ENCODE data around the gene FBXO8. TPM values are rescaled to one million over a fixed set of nuclear protein-coding genes. Genes with fewer than 3 reads are reported as not detected.
A peak's percentile ranks its signal among the peaks of the same experiment; 100 is the strongest.

FBXO8 gene, protein sequence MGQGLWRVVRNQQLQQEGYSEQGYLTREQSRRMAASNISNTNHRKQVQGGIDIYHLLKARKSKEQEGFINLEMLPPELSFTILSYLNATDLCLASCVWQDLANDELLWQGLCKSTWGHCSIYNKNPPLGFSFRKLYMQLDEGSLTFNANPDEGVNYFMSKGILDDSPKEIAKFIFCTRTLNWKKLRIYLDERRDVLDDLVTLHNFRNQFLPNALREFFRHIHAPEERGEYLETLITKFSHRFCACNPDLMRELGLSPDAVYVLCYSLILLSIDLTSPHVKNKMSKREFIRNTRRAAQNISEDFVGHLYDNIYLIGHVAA
- total RNA-seq (10 to 100 TPM; 30.9 to 32.2 TPM), polyA plus RNA-seq (10 to 100 TPM; 10.8 to 22.3 TPM)

DNA sequence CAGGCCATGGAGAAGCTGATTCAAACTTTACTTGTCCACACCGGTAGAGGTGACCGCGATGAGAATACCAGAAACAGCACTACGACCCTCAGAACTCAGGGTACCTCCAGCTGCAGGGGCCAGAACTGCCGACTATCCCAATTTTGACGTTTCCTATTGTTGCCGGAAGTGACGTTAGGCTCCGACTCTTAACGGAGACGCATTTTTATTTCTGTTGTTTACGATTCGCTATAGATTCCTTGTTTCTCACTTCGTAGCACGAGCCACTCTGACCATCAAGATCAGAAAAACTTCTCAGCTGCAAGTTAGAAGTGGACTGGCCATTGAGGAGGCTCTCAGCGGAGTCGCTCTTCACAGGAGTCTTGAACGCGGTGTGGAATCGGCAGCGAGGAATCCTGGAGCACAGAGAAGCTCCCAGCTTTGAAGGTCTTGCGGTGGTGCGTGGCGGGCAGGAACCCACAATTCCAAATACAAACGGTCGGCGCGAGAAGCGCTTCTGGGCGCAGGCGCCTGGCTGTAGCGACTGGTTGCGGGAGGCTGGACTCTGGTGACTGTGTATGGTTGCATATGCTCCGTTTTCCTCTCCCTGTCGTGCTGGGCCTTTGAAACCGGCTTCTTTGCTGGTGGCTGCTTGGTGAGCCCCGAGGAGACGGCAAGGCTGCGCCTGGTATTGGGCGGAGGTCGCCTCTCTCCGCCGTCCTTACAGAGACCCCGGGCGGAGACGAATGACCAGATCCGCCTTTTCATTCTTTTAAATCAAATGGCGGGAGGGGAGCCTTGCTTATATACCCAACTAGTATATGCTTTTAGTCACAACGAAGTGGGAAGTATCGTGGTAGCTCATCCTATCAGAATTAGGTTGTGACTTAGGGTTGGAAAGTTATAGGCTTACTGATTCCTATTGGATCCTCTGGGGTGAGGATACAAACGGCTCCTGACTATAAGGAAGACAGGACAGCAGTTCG is at the start of gene FBXO8, which contains the start of gene CEP44:
TSS of gene FBXO8 (minus strand) at position 161 of the 965 bp plus-strand sequence. CDS start 20,575 bp downstream, outside the sequence.
TSS of gene CEP44 (plus strand) at position 405 of the 965 bp plus-strand sequence. CDS start 15,211 bp downstream, outside the sequence.
- Histone ChIP-seq H3K4me1 (ENCODE audit: insufficient read depth, low read length) (peaks cover 51% of the 10 kb centered on the region), H3K4me3 (ENCODE audit: low read length in 2 of 2) (peak within 1 kb of the TSS; percentile 71 to 92), H3K36me3 (ENCODE audit: insufficient read depth, low read length) (no peaks in the 10 kb centered on the region), H3K27ac (ENCODE audit: low read depth, low read length) (peak within 1 kb of the TSS; percentile 97), H3K27me3 (ENCODE audit: insufficient read depth, low read length) (no peaks in the 10 kb centered on the region), H3K9me3 (ENCODE audit: control insufficient read depth in 1 of 2, low read length in 2 of 2) (no peaks in the 10 kb centered on the region)
- CTCF ChIA-PET (ENCODE audit: partially characterized antibody): no interaction called here
- Mint-ChIP-seq H3K9me3 (peaks cover 0 to 1% (median 0%) of the 10 kb centered on the region in 8 donors), H3K4me3 (peak within 1 kb of the TSS; percentile 96 to 100 (median 99)), H3K27me3 (no peaks in the 10 kb centered on the region), H3K27ac (peak within 1 kb of the TSS; percentile 98 to 100 (median 100)), H3K36me3 (peaks cover 25 to 35% of the 10 kb centered on the region in 2 donors), H3K4me1 (peaks cover 47 to 75% (median 60%) of the 10 kb centered on the region in 4 donors)
- peak; percentile 79 to 83 (median 82) for DNase-seq
- POLR2A ChIA-PET (ENCODE audit: partially characterized antibody): interaction anchor here (0.6 to 2.3 kb wide), 9 partner anchors 9 to 953 kb away, joined by 3 to 10 read pairs (median 3); partner anchors contain the start of genes HMGB2 and SAP30
- intact Hi-C loops (cut with micrococcal nuclease): loop anchor here (1.0 to 5.0 kb wide), 5 partner anchors 9 to 1912 kb away; partner anchors contain the start of genes HMGB2, SAP30 and SPATA4

- no peaks in the 10 kb centered on the region for H3K27me3 ChIP-seq (ENCODE audit: insufficient read depth, low read length)
- ChIA-PET POLR2A (ENCODE audit: partially characterized antibody) (no interaction called here), CTCF (ENCODE audit: partially characterized antibody) (no interaction called here)
- no peaks in the 10 kb centered on the region for H3K36me3 ChIP-seq (ENCODE audit: insufficient read depth, low read length)
- no peak overlapping the region for H3K4me3 Mint-ChIP-seq
- H3K9me3 Mint-ChIP-seq: no peaks in the 10 kb centered on the region
- H3K27ac Mint-ChIP-seq: no peak overlapping the region
- no peaks in the 10 kb centered on the region for H3K27me3 Mint-ChIP-seq
- no peaks in the 10 kb centered on the region for H3K4me1 Mint-ChIP-seq
- H3K9me3 ChIP-seq (ENCODE audit: control insufficient read depth in 1 of 2, low read length in 2 of 2): no peaks in the 10 kb centered on the region
- peaks cover 0 to 7% of the 10 kb centered on the region in 2 donors for H3K36me3 Mint-ChIP-seq
- intact Hi-C loops (cut with micrococcal nuclease): no loop called here
- no peak overlapping the region for H3K27ac ChIP-seq (ENCODE audit: low read depth, low read length)
- no peak for DNase-seq
- H3K4me3 ChIP-seq (ENCODE audit: low read length in 2 of 2): no peak overlapping the region
- H3K4me1 ChIP-seq (ENCODE audit: insufficient read depth, low read length): no peaks in the 10 kb centered on the region
Measured at GRCh38 chr4:174332741-174333493, 49.5 kb upstream of the FBXO8 start.

- H3K27ac Mint-ChIP-seq: no peak overlapping the region
- CTCF ChIA-PET (ENCODE audit: partially characterized antibody): no interaction called here
- H3K9me3 ChIP-seq (ENCODE audit: control insufficient read depth in 1 of 2, low read length in 2 of 2): no peaks in the 10 kb centered on the region
- no peak for DNase-seq
- H3K4me1 ChIP-seq (ENCODE audit: insufficient read depth, low read length): no peaks in the 10 kb centered on the region
- H3K36me3 ChIP-seq (ENCODE audit: insufficient read depth, low read length): no peaks in the 10 kb centered on the region
- no peak overlapping the region for H3K4me3 ChIP-seq (ENCODE audit: low read length in 2 of 2)
- intact Hi-C loops (cut with micrococcal nuclease): no loop called here
- H3K36me3 Mint-ChIP-seq: no peaks in the 10 kb centered on the region
- H3K27ac ChIP-seq (ENCODE audit: low read depth, low read length): no peak overlapping the region
- no peaks in the 10 kb centered on the region for H3K27me3 ChIP-seq (ENCODE audit: insufficient read depth, low read length)
- no peaks in the 10 kb centered on the region for H3K27me3 Mint-ChIP-seq
- no peaks in the 10 kb centered on the region for H3K4me1 Mint-ChIP-seq
- no peaks in the 10 kb centered on the region for H3K9me3 Mint-ChIP-seq
- H3K4me3 Mint-ChIP-seq: no peak overlapping the region
- POLR2A ChIA-PET (ENCODE audit: partially characterized antibody): no interaction called here
Measured at GRCh38 chr4:174324725-174325124, 41.3 kb upstream of the FBXO8 start.

- no peak for DNase-seq
- POLR2A ChIA-PET (ENCODE audit: partially characterized antibody): no interaction called here
- H3K36me3 Mint-ChIP-seq: no peaks in the 10 kb centered on the region
- Histone ChIP-seq H3K4me3 (ENCODE audit: low read length in 2 of 2) (no peak overlapping the region), H3K9me3 (ENCODE audit: control insufficient read depth in 1 of 2, low read length in 2 of 2) (no peaks in the 10 kb centered on the region), H3K4me1 (ENCODE audit: insufficient read depth, low read length) (no peaks in the 10 kb centered on the region), H3K27me3 (ENCODE audit: insufficient read depth, low read length) (no peaks in the 10 kb centered on the region), H3K36me3 (ENCODE audit: insufficient read depth, low read length) (no peaks in the 10 kb centered on the region), H3K27ac (ENCODE audit: low read depth, low read length) (no peak overlapping the region)
- no peaks in the 10 kb centered on the region for H3K27me3 Mint-ChIP-seq
- H3K27ac Mint-ChIP-seq: no peak overlapping the region
- no peaks in the 10 kb centered on the region for H3K4me1 Mint-ChIP-seq
- no peaks in the 10 kb centered on the region for H3K9me3 Mint-ChIP-seq
- intact Hi-C loops (cut with micrococcal nuclease): no loop called here
- H3K4me3 Mint-ChIP-seq: no peak overlapping the region
- CTCF ChIA-PET (ENCODE audit: partially characterized antibody): no interaction called here
Measured at GRCh38 chr4:174324236-174324635, 40.8 kb upstream of the FBXO8 start.

DNA sequence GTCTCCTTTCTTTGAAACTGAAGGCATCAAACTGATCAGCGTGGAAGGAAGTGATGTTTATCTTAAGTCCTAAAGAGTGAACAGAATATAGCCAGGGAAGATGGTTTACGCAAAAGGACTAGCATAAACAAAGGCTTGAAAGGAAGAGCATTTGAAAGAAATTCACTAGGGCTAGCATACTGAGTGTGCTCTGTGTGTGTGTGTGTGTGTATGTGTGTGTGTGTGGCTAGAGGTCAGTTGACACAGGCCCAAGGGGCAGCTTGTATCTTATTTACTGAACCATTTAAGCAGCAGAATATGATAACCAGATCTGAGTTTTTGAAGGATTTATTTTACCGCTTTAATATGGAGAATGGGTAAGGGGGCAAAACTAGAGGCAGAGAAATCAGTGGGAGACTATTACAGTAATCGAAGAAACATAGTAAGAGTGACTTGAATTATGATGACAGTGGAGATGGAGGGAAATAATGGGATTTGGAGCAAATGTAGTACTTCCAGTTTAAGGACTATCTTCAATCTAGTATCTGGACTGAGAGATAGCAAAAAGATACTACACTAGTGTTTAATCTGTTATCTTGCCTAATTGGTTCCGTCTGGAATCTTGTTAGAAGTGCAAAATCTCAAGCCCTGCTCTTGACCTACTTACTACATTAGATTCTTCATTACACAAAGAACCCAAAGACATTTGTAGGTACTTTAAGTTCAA is 37.2 kb upstream of the FBXO8 start:
- intact Hi-C loops (cut with micrococcal nuclease): no loop called here
- no peaks in the 10 kb centered on the region for H3K4me1 ChIP-seq (ENCODE audit: insufficient read depth, low read length)
- ChIA-PET CTCF (ENCODE audit: partially characterized antibody) (interaction anchor here (0.8 to 2.8 kb wide), 3 partner anchors 98 to 900 kb away, joined by 3 to 31 read pairs (median 3); no protein-coding TSS in a partner anchor), POLR2A (ENCODE audit: partially characterized antibody) (no interaction called here)
- no peaks in the 10 kb centered on the region for H3K4me1 Mint-ChIP-seq
- no peak overlapping the region for H3K4me3 Mint-ChIP-seq
- H3K9me3 Mint-ChIP-seq: no peaks in the 10 kb centered on the region
- peaks cover 6 to 11% of the 10 kb centered on the region in 2 donors for H3K36me3 Mint-ChIP-seq
- H3K27me3 ChIP-seq (ENCODE audit: insufficient read depth, low read length): no peaks in the 10 kb centered on the region
- no peaks in the 10 kb centered on the region for H3K27me3 Mint-ChIP-seq
- H3K4me3 ChIP-seq (ENCODE audit: low read length in 2 of 2): no peak overlapping the region
- no peaks in the 10 kb centered on the region for H3K9me3 ChIP-seq (ENCODE audit: control insufficient read depth in 1 of 2, low read length in 2 of 2)
- H3K36me3 ChIP-seq (ENCODE audit: insufficient read depth, low read length): peaks cover 7% of the 10 kb centered on the region
- no peak for DNase-seq
- no peak overlapping the region for H3K27ac ChIP-seq (ENCODE audit: low read depth, low read length)
- H3K27ac Mint-ChIP-seq: peak overlapping the region in 1 of 7 donors; percentile 27

DNA sequence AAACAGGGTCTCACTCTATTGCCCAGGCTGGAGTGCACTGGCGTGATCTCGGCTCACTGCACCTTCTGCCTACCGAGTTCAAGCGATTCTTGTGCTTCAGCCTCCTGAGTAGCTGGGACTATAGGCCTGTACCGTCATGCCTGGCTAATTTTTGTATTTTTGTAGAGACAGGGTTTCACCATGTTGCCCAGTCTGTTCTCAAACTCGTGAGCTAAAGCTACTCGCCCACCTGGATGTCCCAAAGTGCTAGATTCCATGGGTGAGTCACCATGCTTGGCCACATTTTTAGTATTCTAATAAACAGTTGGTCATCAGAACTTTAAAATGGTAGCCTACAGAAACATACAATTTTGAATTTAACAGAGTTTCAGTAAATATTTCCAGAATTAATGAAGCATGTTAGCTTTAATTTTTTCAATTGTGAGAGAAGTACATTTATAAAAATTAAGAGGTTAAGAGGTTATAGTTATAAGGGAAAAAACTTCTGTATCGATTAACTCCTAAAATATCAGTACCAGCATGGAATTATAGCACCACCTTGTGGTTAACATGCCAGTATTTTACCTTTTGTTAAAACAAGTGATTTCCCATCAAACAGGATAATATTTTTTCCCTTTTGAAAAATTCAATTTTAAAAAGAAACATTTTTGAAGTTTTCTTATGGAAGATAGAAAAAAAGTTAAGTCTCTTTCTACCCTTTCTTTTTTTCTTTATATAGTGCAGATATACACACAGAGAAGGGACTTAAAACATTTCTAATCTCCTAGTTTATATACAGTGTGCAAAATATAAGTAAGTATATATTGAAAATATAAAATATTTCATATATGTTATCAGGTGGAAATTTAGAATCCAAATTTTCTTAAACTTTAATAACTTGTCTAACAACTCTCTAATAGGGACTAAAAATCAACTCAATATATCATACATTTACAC is 35.6 kb upstream of the FBXO8 start:
- intact Hi-C loops (cut with micrococcal nuclease): loop anchor here (1.0 kb wide), 2 partner anchors 97 to 199 kb away; no protein-coding TSS in a partner anchor
- Mint-ChIP-seq H3K4me1 (no peaks in the 10 kb centered on the region), H3K4me3 (no peak overlapping the region), H3K9me3 (no peaks in the 10 kb centered on the region), H3K27me3 (no peaks in the 10 kb centered on the region), H3K36me3 (peaks cover 10 to 21% of the 10 kb centered on the region in 2 donors), H3K27ac (no peak overlapping the region)
- Histone ChIP-seq H3K27me3 (ENCODE audit: insufficient read depth, low read length) (no peaks in the 10 kb centered on the region), H3K9me3 (ENCODE audit: control insufficient read depth in 1 of 2, low read length in 2 of 2) (no peaks in the 10 kb centered on the region), H3K4me1 (ENCODE audit: insufficient read depth, low read length) (no peaks in the 10 kb centered on the region), H3K36me3 (ENCODE audit: insufficient read depth, low read length) (peaks cover 7% of the 10 kb centered on the region), H3K4me3 (ENCODE audit: low read length in 2 of 2) (no peak overlapping the region), H3K27ac (ENCODE audit: low read depth, low read length) (no peak overlapping the region)
- peak in 4 of 5 donors; percentile 25 to 43 (median 26) for DNase-seq
- ChIA-PET POLR2A (ENCODE audit: partially characterized antibody) (no interaction called here), CTCF (ENCODE audit: partially characterized antibody) (interaction anchor here (0.8 to 2.8 kb wide), 5 partner anchors 13 to 825 kb away, joined by 3 to 31 read pairs (median 3); no protein-coding TSS in a partner anchor)

Data from CD4-positive, alpha-beta memory T cell (primary cell).